HUDEP-2 (cell line): Measurements from ENCODE around the gene WDFY4.

Experiments used
- DNase-seq, 76 experiments: peaks; one replicate each; lab custom pipeline; 2025; ENCODE audit not compliant: unreplicated experiment in 76 of 76; lab: John Stamatoyannopoulos, UW

The WDFY4 gene

DNA sequence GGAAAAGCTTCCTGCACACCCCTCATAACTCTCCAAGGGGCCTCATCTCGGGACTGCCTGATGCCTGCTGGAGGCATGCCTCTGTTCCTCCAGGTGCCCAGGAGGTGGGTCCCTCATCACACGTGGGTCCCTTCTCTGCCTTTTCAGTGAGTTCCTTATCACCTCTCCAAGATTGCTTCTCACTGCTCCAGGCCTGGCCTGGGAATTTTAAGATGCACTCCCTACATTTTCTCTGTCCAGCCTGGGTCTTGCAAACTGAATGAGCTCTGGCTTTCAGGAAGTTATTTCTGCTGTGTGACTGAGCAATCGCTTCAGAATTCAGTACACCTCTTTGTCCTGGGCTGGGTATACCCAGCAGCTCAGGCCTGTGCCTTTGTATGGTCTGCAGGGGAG is 211.1 kb downstream of the WDFY4 start:
- DNase-seq, result no peak

DNA sequence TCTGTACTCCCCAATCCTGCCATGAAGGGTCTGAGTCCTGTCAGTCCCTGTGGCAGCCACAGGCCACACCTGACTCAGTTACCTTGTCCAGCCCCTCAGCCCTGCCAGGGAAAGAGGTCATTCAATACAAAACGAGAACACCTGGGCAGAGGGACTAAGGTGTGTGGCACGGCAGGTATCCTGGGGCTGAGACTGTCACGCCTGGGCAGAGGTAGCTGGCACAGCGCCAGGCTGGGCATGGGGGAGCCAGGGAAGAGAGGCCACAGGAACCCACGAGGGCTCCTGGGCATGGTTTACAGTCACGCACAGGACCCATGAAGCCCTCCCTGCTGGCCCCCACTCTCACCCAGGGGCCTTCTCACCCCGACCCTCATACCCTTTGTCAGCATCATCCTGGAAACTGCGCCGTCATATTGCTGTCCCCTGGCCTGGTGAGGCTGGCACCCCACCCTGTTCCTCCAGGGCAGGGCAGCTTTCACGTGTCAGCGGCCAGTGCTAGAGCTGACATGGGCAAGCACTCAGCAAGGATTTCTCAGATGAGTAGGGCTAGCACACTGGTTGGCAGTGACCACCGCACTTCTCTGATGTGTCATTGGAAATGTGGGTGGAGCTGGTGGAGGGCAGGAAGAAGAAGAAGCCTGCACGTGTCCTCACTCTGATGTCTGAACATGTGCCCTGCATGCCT is 212.2 kb downstream of the WDFY4 start:
- no peak for DNase-seq

DNA sequence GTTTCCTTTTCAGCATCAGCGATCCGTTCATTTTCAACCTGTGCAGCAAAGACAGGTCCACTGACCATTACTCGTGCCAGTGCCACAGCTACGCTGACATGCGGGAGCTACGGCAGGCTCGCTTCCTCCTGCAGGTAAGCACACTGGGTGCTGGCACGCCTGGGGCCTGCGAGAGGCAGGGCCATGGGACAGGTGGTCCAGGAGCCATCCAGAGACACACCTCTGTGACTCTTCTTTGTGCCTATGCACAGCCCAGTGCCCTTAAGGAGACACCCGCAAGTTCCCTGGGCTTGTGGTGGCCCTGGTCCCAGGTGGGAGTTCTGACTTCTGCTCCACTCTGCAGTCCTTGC is 212.7 kb downstream of the WDFY4 start:
- DNase-seq, result no peak

DNA sequence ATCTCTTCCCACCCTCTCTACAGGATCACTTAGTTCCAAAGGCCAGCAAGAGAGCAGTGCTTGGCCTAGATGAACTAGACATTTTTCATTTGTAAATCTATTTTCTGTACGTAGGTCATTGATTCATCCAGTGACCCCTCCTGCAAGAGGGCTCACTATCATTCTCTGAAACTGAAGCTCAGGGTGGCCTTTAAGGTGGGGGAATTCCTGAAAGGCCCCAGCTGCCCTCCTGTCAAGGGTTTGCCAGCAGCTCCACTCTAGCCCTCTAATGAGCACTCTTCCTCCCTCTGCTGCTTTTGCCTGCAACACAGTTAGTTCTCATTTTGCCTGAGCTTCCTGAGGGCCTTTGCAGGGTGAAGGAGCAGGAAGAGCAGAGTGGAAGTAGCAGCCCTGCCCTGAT is 213.8 kb downstream of the WDFY4 start:
- no peak for DNase-seq

DNA sequence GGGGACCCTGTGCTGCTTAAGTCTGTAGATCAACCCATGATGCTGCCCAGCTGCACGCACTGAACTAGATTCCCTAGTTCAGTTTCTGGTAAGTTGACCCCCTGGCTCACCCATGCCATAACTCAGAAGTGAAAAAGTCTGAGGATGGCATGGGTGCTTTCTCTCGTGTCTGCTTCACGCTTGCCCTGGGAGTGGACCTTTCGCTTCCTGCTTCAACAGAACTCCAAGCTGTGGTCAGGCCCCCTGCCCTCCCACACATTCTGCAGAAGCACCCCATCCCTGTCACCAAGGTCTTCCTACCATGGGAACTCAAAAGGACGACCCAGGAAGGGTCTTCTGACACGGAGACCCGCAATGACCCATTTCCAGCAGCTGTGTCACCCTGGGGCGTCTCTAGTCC is 215.1 kb downstream of the WDFY4 start:
- DNase-seq, result no peak

DNA sequence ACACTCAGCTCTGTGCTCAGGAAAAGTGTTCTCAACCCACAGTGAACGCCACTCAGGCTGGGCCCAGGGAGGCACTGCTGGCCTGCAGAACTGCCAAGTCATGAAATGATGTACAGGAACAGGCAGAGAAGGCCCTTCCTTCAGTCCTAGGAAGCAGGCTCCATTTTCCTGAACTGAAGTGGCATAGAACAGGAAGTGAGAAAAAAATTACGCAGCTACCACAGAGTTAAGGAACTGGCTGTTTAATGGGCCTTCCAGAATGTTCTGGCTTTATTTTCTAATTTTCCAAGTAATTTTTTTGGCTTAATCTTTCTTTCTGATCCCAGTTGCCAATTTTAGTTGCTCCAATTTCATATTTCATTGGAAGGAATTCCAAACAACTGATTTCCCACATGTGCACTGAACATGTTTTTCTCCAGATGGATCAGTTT is 215.7 kb downstream of the WDFY4 start:
- DNase-seq, result no peak

DNA sequence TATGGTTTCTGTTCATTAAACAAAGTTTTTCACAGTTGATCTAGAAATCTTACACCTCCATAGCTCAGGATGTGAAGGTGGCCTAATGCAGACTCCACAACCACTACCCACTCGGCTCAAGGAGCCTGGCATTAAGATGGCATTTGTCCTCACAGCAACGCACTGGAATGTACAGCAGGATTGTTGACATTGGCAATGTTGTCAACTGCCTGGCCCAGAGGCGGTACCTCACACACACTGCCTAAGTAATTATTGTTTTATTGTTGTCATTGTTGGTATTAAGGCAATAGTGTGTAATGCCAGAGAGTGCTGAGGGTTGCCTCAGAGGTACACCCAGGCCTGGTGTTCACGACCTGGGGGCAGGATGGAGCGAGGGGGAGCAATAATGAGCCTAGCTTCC is 216.6 kb downstream of the WDFY4 start:
- no peak for DNase-seq

DNA sequence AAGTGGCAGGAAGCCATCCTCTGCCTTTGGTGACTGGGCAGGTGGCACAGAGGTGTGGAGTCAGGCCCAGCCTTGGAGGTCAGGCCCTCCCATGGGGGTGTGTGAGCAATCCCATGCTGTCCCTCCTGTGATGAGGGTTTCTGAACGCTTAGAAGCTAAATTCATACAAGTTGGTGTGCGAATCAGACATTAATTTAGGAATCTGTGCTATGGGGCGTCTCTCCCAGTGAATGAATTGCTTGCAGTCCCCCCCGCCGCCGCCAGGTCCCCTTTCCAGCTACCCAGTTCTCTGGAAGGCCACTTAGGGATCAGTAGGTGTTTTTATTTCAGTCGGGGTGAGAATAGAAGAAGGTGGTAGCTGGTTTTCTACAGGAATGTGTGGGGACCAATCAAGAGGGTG is 217.4 kb downstream of the WDFY4 start:
- DNase-seq, result no peak

DNA sequence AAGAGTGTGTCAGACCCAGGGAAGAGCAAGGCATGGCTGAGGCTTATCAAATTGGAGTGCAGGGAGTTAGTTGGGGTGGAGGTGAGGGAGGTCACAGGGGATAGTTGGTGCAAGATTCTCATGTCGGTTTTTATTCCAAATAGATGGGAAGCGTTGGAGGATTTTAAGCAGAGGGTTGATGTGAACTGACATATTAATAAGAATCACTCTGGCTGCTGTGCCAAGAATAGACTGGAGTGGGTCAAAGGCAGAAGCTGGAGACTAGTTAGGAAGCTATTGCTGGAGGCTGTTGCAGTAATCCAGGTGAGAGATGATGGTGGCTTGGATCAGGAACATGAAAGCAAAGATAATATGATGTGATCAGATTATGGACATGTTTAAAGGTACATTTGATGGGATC is 218.5 kb downstream of the WDFY4 start:
- DNase-seq, result no peak

DNA sequence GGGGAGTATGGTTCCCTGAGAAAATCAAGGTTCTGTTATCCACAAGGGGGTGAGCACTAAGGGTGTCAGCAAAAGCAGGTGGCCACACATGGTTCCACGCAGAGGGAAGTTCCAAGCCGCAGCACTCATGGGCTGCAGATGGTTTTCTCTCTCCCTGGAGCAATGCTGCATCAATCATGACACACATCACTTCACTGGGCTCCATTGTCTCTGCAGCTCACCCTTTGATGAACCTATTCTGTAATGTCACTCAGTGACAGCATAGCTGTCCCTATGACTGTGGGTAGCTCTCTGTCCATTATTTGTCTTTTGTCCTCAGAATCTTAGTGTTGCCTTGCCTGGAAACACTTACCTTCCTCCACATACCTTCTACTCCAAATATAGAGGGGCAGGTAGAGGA is 220.2 kb downstream of the WDFY4 start:
- no peak for DNase-seq

DNA sequence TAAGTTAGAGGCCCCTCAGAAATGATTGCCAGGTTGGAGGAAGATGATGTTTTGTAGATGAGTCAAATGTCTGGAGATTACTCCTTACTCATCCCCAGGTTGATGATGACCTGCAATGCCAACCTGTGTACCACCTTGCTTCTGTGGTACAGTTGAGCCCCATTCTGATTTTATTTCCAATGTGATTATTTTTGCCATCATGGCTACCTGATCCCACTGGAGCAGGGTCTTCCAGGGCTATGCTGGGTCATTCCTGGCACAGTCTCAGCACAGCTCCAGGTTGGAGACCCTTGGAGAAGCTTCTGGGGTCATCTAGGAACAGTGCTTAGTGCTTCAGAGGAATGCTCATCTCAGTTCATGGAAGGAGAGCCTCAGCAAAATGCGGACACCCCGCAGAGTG is 220.6 kb downstream of the WDFY4 start:
- DNase-seq, result no peak

DNA sequence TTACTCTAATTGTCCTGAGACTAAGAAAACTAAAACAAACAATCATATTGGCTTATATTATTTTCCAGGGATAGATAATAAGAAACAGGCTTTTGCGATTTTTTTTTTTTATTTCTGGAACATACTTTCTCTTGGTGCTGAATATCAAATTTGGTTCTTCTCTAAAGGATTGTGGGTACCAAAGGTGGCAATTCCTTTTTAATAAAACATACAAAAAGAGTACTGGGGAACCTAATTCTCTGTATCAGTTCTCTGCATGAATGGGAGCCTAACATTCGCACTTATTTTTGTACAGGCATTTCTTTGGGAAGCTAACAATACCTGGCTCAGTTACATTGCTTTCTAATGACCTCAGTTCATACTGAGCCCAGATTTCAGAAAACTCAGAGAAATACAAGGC is 222.2 kb downstream of the WDFY4 start:
- DNase-seq, result no peak

DNA sequence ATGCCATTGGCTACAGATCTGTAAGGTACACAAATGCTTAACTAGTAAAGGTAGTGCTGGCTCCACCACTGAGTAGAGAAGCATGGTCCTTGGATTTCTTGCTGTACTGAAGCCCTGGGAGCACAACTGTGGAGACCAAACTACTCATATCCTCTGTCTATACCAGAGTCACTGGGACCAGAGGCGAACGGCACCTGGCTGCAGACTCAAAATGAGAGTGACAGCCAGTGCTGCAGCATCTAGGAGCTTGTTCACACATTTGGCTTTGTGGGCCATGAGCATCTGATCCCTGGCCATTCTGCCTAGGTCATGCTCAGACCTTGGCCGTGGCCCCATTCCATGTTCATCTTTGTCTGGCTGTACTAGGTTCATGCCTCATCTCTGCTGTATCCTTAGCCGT is 223.1 kb downstream of the WDFY4 start:
- DNase-seq, result no peak

DNA sequence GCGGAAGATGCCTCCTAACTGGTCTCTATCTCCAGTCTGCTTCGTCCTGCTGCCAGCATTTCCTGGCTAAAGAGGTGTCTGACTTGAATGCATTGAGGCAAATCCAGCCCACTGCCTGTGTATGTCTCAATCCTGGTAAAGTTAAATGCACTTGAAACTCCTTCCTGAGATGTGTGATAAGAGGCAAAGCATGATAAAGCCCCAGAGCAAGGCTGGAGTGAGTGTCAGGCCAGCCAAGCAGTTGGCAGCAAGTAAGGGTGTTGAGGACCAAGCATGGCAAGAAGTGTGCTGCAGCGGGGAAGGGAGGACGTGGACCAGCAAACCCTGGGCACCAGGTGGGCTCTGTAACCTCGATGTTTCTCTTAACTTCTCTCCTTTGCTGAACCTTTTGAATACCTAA is 225.9 kb downstream of the WDFY4 start:
- DNase-seq, result no peak

DNA sequence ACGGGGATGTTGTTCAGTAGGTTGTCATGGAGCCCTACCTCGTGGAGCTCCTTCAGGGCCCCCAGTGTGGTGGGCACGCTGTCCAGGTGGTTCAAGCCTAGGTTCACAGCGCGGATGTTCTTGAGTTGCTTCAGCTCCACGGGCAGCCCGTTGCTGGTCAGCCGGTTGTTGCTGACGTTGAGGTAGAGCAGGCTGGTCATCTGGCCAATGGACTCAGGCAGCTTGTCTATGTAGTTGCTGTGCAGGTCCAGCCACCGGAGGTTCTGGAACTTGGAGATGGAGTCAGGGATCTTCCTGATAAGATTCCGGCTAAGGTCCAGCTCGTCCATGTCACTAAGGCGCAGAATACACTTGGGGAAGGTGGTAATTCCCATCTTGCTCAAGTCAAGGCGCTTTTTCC is 229.0 kb downstream of the WDFY4 start:
- DNase-seq, result no peak

DNA sequence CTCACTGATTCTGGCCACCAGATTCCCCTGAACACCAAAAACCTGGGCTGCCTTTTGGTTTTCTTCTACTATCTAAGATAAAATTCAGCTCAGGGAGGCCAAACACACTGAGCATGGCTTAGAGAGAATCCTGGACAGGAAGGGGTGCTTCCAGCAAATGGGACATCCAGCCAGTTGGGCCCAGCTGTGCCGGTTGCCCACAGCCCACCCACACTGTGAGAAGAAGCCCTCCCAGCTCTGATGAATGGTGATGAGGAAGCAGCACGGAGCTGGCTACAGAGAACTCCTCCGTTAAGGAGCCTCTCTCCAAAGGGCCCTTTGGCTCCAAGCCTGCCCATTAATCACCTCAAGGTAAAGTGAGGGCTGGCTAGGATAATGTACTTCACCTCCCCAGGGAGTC is 239.1 kb downstream of the WDFY4 start:
- DNase-seq, result no peak

DNA sequence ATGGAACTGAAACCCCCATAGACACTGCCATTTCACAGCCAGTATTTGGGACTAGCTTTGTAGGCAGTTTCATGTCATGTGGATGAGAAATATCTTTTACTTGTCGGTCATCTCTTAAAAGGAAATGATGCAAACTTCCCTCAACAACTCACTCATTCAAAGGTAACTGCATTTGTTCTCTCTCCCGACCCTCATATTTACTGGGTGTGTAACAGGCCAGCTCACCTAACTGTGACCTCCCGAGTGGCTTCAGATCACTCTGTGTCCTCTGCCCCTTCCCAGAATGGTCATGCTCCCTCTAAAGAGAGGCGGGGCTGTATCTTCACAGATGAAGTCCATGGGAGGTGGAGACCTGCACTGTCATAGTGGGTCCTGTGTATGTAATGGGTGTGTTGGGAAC is 240.3 kb downstream of the WDFY4 start:
- no peak for DNase-seq

DNA sequence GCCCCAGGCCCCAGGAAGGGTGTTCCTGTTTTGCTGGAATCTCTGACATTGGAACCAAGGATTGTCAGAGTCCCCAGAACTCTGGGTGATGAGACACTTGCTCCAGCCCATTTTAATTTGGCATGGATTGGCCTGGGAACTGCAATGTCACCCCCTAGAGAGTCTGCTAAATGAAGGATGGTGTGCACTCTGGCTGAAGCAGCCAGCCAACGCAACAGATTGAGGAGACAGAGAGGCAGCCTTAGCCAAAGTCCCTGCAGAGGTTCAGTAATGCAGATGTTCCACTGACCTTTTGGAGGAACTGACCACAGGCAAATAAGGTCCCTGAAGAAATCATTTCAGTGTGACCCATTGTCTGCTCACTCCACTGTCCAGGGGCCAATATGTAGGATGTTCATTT is 241.6 kb downstream of the WDFY4 start:
- DNase-seq, result no peak

DNA sequence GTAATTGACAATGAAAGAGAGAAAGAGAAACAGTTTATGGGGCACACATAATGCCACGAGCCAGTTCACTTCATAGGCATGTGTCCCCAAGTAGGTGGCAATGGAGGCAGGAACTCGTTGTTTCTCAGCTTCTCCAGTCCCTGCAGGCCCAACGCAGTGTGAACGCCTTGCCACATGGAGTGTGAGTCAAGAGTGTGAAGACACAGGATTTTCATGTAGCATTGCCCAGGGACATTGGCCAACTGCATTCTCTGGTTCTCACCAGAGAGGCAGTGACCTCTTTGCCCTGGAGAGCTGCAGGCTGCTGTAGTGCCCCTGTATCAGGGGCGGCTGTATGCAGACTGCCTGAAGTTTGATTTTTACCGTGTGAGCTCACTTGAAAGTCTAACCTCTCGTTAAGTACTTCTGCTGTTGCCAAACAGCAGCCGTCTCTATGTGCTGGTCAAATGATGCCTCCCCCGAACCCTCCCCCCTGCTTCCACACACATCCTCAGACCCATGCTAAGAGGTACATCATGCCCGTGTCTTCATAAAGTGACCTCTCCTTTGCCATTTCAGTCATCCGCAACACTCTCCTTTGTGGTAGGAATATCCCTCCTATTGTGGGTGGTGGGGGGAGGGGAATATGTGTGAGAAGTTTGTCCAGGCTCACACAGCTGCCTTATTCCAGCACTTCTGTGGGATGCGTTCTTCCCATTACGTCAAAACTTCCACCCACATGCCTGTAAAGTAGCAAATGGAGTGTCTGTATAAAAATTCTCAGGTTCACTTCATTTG is 242.3 kb downstream of the WDFY4 start:
- no peak for DNase-seq

DNA sequence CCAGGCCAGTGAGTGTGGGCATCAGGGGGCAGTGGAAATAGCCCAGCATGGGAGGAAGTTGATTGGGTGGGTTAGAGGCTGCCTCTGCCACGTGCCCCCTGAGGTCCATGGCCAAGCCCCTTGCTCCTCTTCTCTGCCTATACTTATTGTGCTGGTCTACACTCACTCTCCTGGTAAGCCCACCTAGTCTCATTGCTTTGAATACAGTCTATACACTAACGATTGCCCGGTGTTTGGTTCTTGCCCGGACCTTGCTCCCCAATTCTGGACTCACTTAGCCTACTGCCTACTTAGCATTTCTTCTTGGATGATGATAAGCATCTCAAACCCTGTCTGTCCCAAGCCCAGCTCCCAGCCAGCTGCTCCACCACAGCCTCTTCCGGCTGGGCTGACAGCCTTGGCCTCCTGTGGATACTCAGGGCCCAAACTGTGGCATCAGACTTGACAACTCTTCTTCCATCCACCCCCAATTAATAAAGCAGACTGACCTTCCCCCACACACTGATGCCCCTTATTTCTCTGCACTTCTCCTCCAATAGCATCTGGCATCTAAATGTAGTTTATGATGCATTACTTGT is 244.8 kb downstream of the WDFY4 start:
- DNase-seq, result no peak

DNA sequence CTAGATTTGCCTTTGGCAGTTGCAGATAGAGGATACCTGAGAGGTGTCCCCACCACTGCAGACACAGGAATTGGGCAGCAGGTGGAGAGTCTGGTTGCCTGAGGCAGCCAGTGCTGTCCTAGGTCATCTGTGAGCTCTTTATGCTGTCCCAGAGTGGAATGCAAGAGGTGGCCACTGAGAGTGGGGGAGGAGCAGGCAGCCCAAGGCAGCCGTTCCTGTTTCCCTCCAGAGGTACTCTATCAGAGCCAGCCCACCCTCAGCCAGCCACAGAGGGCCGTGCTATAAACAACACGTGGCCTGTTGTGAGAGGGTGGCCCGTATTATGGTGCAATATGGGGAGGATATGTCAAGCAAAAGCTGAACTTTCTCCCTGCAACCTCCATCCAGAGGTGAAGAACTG is 246.5 kb downstream of the WDFY4 start:
- DNase-seq, result no peak
